Left ventricle myocardium inferior (tissue), 1 donor: Measurements from ENCODE around the gene JAKMIP1. TPM values are rescaled to one million over a fixed set of nuclear protein-coding genes. Genes with fewer than 3 reads are reported as not detected.

Source experiments
- DNase-seq: peaks from one replicate; pipeline ENCODE4 v3.0.0-alpha.2; 2020
- H3K27ac ChIP-seq: fragments of 200-600 bp; replicated peaks from 2 replicates; pipeline ENCODE4 v1.8.0; 2021
- H3K27me3 ChIP-seq: fragments of 200-600 bp; 2 replicates; pipeline ENCODE4 v1.8.0; 2021; ENCODE audit warnings: low read depth
- H3K36me3 ChIP-seq: fragments of 200-600 bp; 2 replicates; pipeline ENCODE4 v1.8.0; 2021
- H3K4me1 ChIP-seq: fragments of 200-600 bp; 2 replicates; pipeline ENCODE4 v1.8.0; 2021
- H3K4me3 ChIP-seq: fragments of 200-600 bp; 2 replicates; pipeline ENCODE4 v1.8.0; 2021; ENCODE audit warnings: mild to moderate bottlenecking, moderate library complexity
- H3K9me3 ChIP-seq: fragments of 200-600 bp; replicated peaks from 2 replicates; pipeline ENCODE4 v1.8.0; 2021
- CTCF ChIP-seq: fragments of 200-600 bp; IDR thresholded peaks from 2 replicates; pipeline ENCODE4 v1.8.0; 2021; ENCODE audit warnings: antibody characterized with exemption, mild to moderate bottlenecking, borderline replicate concordance
- intact Hi-C: fragments of 100-400 bp; cut with micrococcal nuclease; formaldehyde crosslinking; loops from one replicate; pipeline ENCODE4 v1.11.0; 2022
- total RNA-seq: library from RNA; stranded (reverse); fragmentation: NEBNext Ultra II Directional; extraction: Animal tissue kit (Norgen Biotek cat#: 25700); gene quantifications from one replicate; pipeline ENCODE4 v1.2.1, GENCODE V29; 2021
- donor health status: DM: no; HTN: yes; CAD: no; lungs with severe emphysema.

JAKMIP1 gene
- total RNA-seq, 1 donor from 2014 or later = not detected

GRCh38 chr4:6190486-6190885 lies 9.9 kb downstream of the JAKMIP1 start:
- Histone ChIP-seq H3K27ac (no peak overlapping the region), H3K4me3 (no peak overlapping the region), H3K36me3 (no peaks in the 10 kb centered on the region), H3K9me3 (peaks cover 28% of the 10 kb centered on the region), H3K27me3 (peaks cover 66% of the 10 kb centered on the region), H3K4me1 (no peaks in the 10 kb centered on the region)
- intact Hi-C loops = no loop called here
- no peak for TF ChIP-seq CTCF
- no peak for DNase-seq

- Histone ChIP-seq H3K27ac (no peak overlapping the region), H3K4me1 (no peaks in the 10 kb centered on the region), H3K4me3 (no peak overlapping the region), H3K36me3 (no peaks in the 10 kb centered on the region), H3K27me3 (peaks cover 56% of the 10 kb centered on the region), H3K9me3 (peaks cover 28% of the 10 kb centered on the region)
- no peak for DNase-seq
- TF ChIP-seq CTCF = no peak
- intact Hi-C loops = no loop called here
These were observed 10.8 kb downstream of the JAKMIP1 start for GRCh38 chr4:6189511-6189910.

- peaks cover 49% of the 10 kb centered on the region for H3K27me3 ChIP-seq
- no peak for DNase-seq
- H3K4me3 ChIP-seq = no peak overlapping the region
- H3K36me3 ChIP-seq = no peaks in the 10 kb centered on the region
- intact Hi-C loops = no loop called here
- no peak for TF ChIP-seq CTCF
- no peak overlapping the region for H3K27ac ChIP-seq
- peaks cover 28% of the 10 kb centered on the region for H3K9me3 ChIP-seq
- no peaks in the 10 kb centered on the region for H3K4me1 ChIP-seq
These were observed 11.6 kb downstream of the JAKMIP1 start for GRCh38 chr4:6188687-6189305.

- TF ChIP-seq CTCF = no peak
- Histone ChIP-seq H3K27ac (no peak overlapping the region), H3K27me3 (peaks cover 33% of the 10 kb centered on the region), H3K4me3 (no peak overlapping the region), H3K9me3 (peaks cover 48% of the 10 kb centered on the region), H3K4me1 (no peaks in the 10 kb centered on the region), H3K36me3 (no peaks in the 10 kb centered on the region)
- intact Hi-C loops = no loop called here
- DNase-seq = no peak
These were observed 16.2 kb downstream of the JAKMIP1 start for GRCh38 chr4:6184169-6184568.

GRCh38 chr4:6183740-6184139 lies 16.6 kb downstream of the JAKMIP1 start:
- no peak for TF ChIP-seq CTCF
- intact Hi-C loops = no loop called here

More at GRCh38 chr4:6183740-6184139, 16.6 kb downstream of the JAKMIP1 start:
- no peak overlapping the region for H3K27ac ChIP-seq
- peaks cover 48% of the 10 kb centered on the region for H3K9me3 ChIP-seq
- H3K4me3 ChIP-seq = no peak overlapping the region
- no peak for DNase-seq
- H3K4me1 ChIP-seq = no peaks in the 10 kb centered on the region
- no peaks in the 10 kb centered on the region for H3K36me3 ChIP-seq
- peaks cover 37% of the 10 kb centered on the region for H3K27me3 ChIP-seq
